ENCODE results near the gene CENATAC.
"Not testable (repeated sequence)": the region's sequence is repeated elsewhere in the genome, so short reads cannot be mapped to it uniquely, and the experiment has no call there.

The CENATAC gene

GRCh38 chr11:119030329-119031047 is 32.5 kb downstream of the CENATAC start, which contains the start of gene SLC37A4:
Gene SLC37A4, minus strand, starts transcription at chr11:119030877.
- H3K79me2 ChIP-seq (ENCODE audit: low read length), result peaks cover 28% of the 10 kb centered on the region
- peak within 1 kb of the TSS; percentile 88 for H3K4me2 ChIP-seq (ENCODE audit: low read length)
- H3K36me3 ChIP-seq (replicated peaks; ENCODE audit: low read depth, low read length), result peaks cover 26% of the 10 kb centered on the region
- H3K27me3 ChIP-seq (ENCODE audit: low read depth, low read length), result no peaks in the 10 kb centered on the region
- peak within 1 kb of the TSS; percentile 88 for H3K4me3 ChIP-seq (ENCODE audit: low read length)
- TF ChIP-seq CTCF (IDR thresholded peaks at IDR 0.05; ENCODE audit: low read depth, low read length), result no peak
- no peak for TF ChIP-seq EZH2phosphoT487 (IDR thresholded peaks at IDR 0.05; ENCODE audit: low read depth)
- peak within 1 kb of the TSS; percentile 79 for H2AFZ ChIP-seq (ENCODE audit: low read depth, low read length)
- no peaks in the 10 kb centered on the region for H4K20me1 ChIP-seq (ENCODE audit: insufficient read depth, low read length)
- no peaks in the 10 kb centered on the region for H3K9me3 ChIP-seq (ENCODE audit: insufficient read depth, low read length)
- H3K4me1 ChIP-seq (ENCODE audit: low read length), result peaks cover 19% of the 10 kb centered on the region
- peak within 1 kb of the TSS; percentile 91 for H3K9ac ChIP-seq (ENCODE audit: low read length)
- H3K27ac ChIP-seq (ENCODE audit: low read length), result peak within 1 kb of the TSS; percentile 53

GRCh38 chr11:119031912-119032280 is 34.0 kb downstream of the CENATAC start:
- 0 out of 2 replicates have a peak overlapping the region, but pooled peaks have one; percentile 79 for H2AFZ ChIP-seq (ENCODE audit: low read depth, low read length)
- peaks cover 17% of the 10 kb centered on the region for H3K36me3 ChIP-seq (replicated peaks; ENCODE audit: low read depth, low read length)
- no peaks in the 10 kb centered on the region for H3K27me3 ChIP-seq (ENCODE audit: low read depth, low read length)
- no peaks in the 10 kb centered on the region for H4K20me1 ChIP-seq (ENCODE audit: insufficient read depth, low read length)
- no peak overlapping the region for H3K27ac ChIP-seq (ENCODE audit: low read length)
- no peak overlapping the region for H3K9ac ChIP-seq (ENCODE audit: low read length)
- peaks cover 28% of the 10 kb centered on the region for H3K79me2 ChIP-seq (ENCODE audit: low read length)
- no peak overlapping the region for H3K4me3 ChIP-seq (ENCODE audit: low read length)
- H3K4me1 ChIP-seq (ENCODE audit: low read length), result peaks cover 19% of the 10 kb centered on the region
- no peaks in the 10 kb centered on the region for H3K9me3 ChIP-seq (ENCODE audit: insufficient read depth, low read length)
- no peak for TF ChIP-seq EZH2phosphoT487 (IDR thresholded peaks at IDR 0.05; ENCODE audit: low read depth)
- TF ChIP-seq CTCF (IDR thresholded peaks at IDR 0.05; ENCODE audit: low read depth, low read length), result no peak
- H3K4me2 ChIP-seq (ENCODE audit: low read length), result no peak overlapping the region

- H3K4me2 ChIP-seq (ENCODE audit: low read length); H2AFZ ChIP-seq (ENCODE audit: low read depth, low read length); H4K20me1 ChIP-seq (ENCODE audit: insufficient read depth, low read length); H3K9ac ChIP-seq (ENCODE audit: low read length); H3K36me3 ChIP-seq (replicated peaks; ENCODE audit: low read depth, low read length); H3K4me3 ChIP-seq (ENCODE audit: low read length); H3K27ac ChIP-seq (ENCODE audit: low read length); H3K27me3 ChIP-seq (ENCODE audit: low read depth, low read length); H3K9me3 ChIP-seq (ENCODE audit: insufficient read depth, low read length): not testable (repeated sequence)
- Histone ChIP-seq H3K79me2 (ENCODE audit: low read length) (peaks cover 21% of the 10 kb centered on the region), H3K4me1 (ENCODE audit: low read length) (peaks cover 14% of the 10 kb centered on the region)
These were observed 35.5 kb downstream of the CENATAC start for GRCh38 chr11:119033421-119033820.

- Histone ChIP-seq H3K4me3 (ENCODE audit: low read length) (no peak overlapping the region), H4K20me1 (ENCODE audit: insufficient read depth, low read length) (no peaks in the 10 kb centered on the region), H3K27ac (ENCODE audit: low read length) (no peak overlapping the region), H3K4me1 (ENCODE audit: low read length) (peaks cover 8% of the 10 kb centered on the region), H3K27me3 (ENCODE audit: low read depth, low read length) (no peaks in the 10 kb centered on the region), H2AFZ (ENCODE audit: low read depth, low read length) (no peak overlapping the region), H3K9ac (ENCODE audit: low read length) (no peak overlapping the region), H3K4me2 (ENCODE audit: low read length) (no peak overlapping the region), H3K9me3 (ENCODE audit: insufficient read depth, low read length) (no peaks in the 10 kb centered on the region), H3K79me2 (ENCODE audit: low read length) (peaks cover 7% of the 10 kb centered on the region), H3K36me3 (replicated peaks; ENCODE audit: low read depth, low read length) (no peaks in the 10 kb centered on the region)
- no peak for TF ChIP-seq EZH2phosphoT487 (IDR thresholded peaks at IDR 0.05; ENCODE audit: low read depth)
- no peak for TF ChIP-seq CTCF (IDR thresholded peaks at IDR 0.05; ENCODE audit: low read depth, low read length)
These were observed 36.9 kb downstream of the CENATAC start for GRCh38 chr11:119034813-119035212.

All from OCI-LY3 (cell line).